ENCODE results near the gene CCR6. TPM values are rescaled to one million over a fixed set of nuclear protein-coding genes. Genes with fewer than 3 reads are reported as not detected.

Gene CCR6
- polyA plus RNA-seq, 2 of the 4 experiments (the other 2 are of a cell fraction): 0.01 TPM; not detected in 1

DNA sequence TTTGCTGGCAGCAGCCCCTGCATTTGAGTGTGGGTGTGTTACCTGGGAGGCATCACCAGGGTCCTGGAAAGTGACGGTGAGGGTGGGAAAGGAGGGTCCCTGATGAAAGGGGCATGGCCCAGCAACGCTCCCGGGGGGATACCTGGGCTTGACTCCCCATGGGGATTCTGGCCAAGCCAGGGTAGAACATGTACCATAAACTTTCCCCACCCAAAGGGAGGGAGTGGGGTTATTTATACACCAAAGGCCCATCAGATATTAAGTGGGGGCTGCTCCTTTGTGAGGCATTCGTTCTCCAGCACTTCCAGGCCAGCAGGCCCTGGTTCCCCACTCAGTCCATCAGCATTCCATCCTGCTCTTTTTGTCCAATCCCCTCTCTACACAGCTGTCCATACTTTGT is 20.6 kb upstream of the CCR6 start:
- POLR2A ChIA-PET: no interaction called here
- DNase-seq (ENCODE audit: low read depth in 1 of 2, low spot score in 1 of 2) (no peak), FAIRE-seq (no peak), ATAC-seq (no peak)
- CTCF ChIA-PET: no interaction called here
- Histone ChIP-seq H3K27ac (no peak overlapping the region), H3K4me2 (no peak overlapping the region), H3K4me1 (no peaks in the 10 kb centered on the region), H3K4me3 (no peak overlapping the region), H3K9me3 (no peaks in the 10 kb centered on the region)
- WGBS (ENCODE audit: missing lambda C conversion rate): 19% methylated on average over 4 of the region's 4 CpGs
- TF ChIP-seq HDAC2 (IDR thresholded peaks at IDR 0.05) (no peak), TFCP2L1 (CRISPR knock-in tag; IDR thresholded peaks at IDR 0.05) (no peak), RCOR1 (IDR thresholded peaks at IDR 0.05; ENCODE audit: low read depth, low read length) (no peak), JUN (IDR thresholded peaks at IDR 0.05) (no peak), RFX5 (IDR thresholded peaks at IDR 0.05) (no peak)
- TF ChIP-seq, protein P1, sequence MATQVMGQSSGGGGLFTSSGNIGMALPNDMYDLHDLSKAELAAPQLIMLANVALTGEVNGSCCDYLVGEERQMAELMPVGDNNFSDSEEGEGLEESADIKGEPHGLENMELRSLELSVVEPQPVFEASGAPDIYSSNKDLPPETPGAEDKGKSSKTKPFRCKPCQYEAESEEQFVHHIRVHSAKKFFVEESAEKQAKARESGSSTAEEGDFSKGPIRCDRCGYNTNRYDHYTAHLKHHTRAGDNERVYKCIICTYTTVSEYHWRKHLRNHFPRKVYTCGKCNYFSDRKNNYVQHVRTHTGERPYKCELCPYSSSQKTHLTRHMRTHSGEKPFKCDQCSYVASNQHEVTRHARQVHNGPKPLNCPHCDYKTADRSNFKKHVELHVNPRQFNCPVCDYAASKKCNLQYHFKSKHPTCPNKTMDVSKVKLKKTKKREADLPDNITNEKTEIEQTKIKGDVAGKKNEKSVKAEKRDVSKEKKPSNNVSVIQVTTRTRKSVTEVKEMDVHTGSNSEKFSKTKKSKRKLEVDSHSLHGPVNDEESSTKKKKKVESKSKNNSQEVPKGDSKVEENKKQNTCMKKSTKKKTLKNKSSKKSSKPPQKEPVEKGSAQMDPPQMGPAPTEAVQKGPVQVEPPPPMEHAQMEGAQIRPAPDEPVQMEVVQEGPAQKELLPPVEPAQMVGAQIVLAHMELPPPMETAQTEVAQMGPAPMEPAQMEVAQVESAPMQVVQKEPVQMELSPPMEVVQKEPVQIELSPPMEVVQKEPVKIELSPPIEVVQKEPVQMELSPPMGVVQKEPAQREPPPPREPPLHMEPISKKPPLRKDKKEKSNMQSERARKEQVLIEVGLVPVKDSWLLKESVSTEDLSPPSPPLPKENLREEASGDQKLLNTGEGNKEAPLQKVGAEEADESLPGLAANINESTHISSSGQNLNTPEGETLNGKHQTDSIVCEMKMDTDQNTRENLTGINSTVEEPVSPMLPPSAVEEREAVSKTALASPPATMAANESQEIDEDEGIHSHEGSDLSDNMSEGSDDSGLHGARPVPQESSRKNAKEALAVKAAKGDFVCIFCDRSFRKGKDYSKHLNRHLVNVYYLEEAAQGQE (IDR thresholded peaks at IDR 0.05): no peak

- FAIRE-seq (no peak), ATAC-seq (no peak), DNase-seq (ENCODE audit: low read depth in 1 of 2, low spot score in 1 of 2) (no peak)
- H3K4me1 ChIP-seq: no peaks in the 10 kb centered on the region
- TF ChIP-seq EHF (CRISPR knock-in tag; IDR thresholded peaks at IDR 0.05): no peak
- no peak for TF ChIP-seq PBX3 (IDR thresholded peaks at IDR 0.05)
- TF ChIP-seq, protein P2, sequence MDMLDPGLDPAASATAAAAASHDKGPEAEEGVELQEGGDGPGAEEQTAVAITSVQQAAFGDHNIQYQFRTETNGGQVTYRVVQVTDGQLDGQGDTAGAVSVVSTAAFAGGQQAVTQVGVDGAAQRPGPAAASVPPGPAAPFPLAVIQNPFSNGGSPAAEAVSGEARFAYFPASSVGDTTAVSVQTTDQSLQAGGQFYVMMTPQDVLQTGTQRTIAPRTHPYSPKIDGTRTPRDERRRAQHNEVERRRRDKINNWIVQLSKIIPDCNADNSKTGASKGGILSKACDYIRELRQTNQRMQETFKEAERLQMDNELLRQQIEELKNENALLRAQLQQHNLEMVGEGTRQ (IDR thresholded peaks at IDR 0.05): no peak
- no peak for TF ChIP-seq CHD4 (IDR thresholded peaks at IDR 0.05; ENCODE audit: borderline replicate concordance)
- TF ChIP-seq RARB (CRISPR knock-in tag; IDR thresholded peaks at IDR 0.05): no peak
- no peak for TF ChIP-seq EHMT2 (IDR thresholded peaks at IDR 0.05; ENCODE audit: low read depth)
- TF ChIP-seq POLR2AphosphoS2 (conservative IDR thresholded peaks at IDR 0.05; ENCODE audit: low read length): no peak
- no peak for TF ChIP-seq EP300 (IDR thresholded peaks at IDR 0.05)
- TF ChIP-seq ZNF302 (CRISPR knock-in tag; IDR thresholded peaks at IDR 0.05): no peak
- TF ChIP-seq RNF2 (IDR thresholded peaks at IDR 0.05; ENCODE audit: borderline replicate concordance, low read depth): no peak
- TF ChIP-seq HOXB5 (CRISPR knock-in tag; IDR thresholded peaks at IDR 0.05): no peak
- TF ChIP-seq JUNB (IDR thresholded peaks at IDR 0.05): no peak
- no peak for TF ChIP-seq SMC3 (IDR thresholded peaks at IDR 0.05)
- TF ChIP-seq TP53 (CRISPR knock-in tag; IDR thresholded peaks at IDR 0.05): no peak
- TF ChIP-seq MAZ (IDR thresholded peaks at IDR 0.05; ENCODE audit: borderline replicate concordance, low read depth, low read length): no peak
- H3K9me3 ChIP-seq: no peaks in the 10 kb centered on the region
- H3K4me2 ChIP-seq: no peak overlapping the region
- WGBS (ENCODE audit: missing lambda C conversion rate): 60% methylated on average over 10 of the region's 11 CpGs
- ChIA-PET CTCF (interaction anchor here (2.2 kb wide), 1 partner anchor 21 kb away, joined by 5 read pairs; no protein-coding TSS in a partner anchor), POLR2A (no interaction called here)
- H3K4me3 ChIP-seq: no peak overlapping the region
- no peak overlapping the region for H3K27ac ChIP-seq
Observed at GRCh38 chr6:167103041-167103891, 19.6 kb upstream of the CCR6 start.
